NCI-H1694 (cell line): ENCODE data around the gene RFWD3.
"Not testable (repeated sequence)": the region's sequence is repeated elsewhere in the genome, so short reads cannot be mapped to it uniquely, and the experiment has no call there.

Experiments
- DNase-seq: peaks from one replicate; lab custom pipeline; 2025; lab: John Stamatoyannopoulos, UW

The RFWD3 gene, protein sequence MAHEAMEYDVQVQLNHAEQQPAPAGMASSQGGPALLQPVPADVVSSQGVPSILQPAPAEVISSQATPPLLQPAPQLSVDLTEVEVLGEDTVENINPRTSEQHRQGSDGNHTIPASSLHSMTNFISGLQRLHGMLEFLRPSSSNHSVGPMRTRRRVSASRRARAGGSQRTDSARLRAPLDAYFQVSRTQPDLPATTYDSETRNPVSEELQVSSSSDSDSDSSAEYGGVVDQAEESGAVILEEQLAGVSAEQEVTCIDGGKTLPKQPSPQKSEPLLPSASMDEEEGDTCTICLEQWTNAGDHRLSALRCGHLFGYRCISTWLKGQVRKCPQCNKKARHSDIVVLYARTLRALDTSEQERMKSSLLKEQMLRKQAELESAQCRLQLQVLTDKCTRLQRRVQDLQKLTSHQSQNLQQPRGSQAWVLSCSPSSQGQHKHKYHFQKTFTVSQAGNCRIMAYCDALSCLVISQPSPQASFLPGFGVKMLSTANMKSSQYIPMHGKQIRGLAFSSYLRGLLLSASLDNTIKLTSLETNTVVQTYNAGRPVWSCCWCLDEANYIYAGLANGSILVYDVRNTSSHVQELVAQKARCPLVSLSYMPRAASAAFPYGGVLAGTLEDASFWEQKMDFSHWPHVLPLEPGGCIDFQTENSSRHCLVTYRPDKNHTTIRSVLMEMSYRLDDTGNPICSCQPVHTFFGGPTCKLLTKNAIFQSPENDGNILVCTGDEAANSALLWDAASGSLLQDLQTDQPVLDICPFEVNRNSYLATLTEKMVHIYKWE

DNA sequence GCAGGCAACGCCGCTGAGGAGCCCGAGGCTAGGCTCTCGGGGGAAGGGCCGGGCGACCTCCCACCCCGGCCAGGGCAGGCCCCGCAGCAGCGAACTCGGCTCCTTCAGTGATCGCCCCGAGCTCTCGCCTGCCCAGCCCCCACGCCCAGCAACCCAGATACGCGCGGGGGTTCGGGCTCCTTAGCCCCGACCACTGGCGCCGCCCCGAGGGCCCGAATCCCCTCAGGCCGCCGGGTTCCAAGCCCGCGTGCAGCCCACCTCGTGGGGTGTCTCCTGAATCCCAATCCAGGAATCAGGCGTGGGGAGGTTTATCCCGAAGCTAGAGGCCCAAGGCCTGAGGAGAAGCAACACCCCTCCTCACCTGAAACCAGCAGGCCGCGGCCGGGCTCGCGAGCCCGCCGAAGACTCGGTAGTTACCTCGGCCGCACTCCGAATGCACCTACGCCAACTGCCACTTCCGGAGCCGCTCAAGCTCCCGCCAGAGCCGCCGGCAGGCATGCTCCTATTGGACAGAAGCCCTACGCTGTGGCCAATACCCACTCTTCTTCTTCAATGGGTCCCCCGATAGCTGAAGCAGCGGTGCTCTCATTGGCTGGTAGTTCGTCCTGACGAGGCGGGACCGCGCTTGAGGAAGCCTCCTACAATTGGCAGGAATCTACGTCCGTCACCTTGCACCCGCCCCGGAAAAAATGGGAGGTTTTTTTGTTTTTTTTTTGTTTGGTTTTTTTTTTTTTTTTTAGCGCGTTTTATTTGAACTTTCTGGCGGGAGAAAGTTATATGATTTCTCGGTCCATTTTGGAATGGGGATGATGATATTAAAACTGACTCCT is at the start of gene RFWD3:
RFWD3 (minus strand) TSS at position 453 of the 830 bp plus-strand sequence. CDS start 5,428 bp downstream, outside the sequence.
- peak; percentile 97 for DNase-seq

GRCh38 chr16:74716355-74716754 is 49.7 kb upstream of the RFWD3 start:
- no peak for DNase-seq

GRCh38 chr16:74713876-74714275 is 47.2 kb upstream of the RFWD3 start:
- no peak for DNase-seq

DNA sequence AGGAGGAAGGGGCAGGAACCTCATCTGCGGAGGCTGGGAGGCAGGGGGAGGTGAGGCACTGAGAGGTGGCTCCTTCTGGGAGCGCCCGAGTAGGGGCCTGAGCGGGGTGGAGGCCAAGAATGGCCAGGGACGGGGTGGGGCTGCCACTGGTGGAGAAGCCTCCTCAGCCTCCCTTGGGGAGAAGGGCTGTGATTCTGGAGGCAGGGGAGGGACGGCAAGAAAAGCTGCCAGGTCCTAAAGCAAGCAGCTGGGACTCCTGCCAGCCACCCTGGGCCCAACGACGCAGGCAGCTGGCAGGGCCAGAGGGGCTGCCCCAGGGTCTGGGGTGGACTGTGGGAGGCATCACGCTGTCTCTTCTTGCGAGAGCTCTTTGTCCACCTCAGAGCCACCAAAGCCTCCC is 46.6 kb upstream of the RFWD3 start:
- no peak for DNase-seq

DNA sequence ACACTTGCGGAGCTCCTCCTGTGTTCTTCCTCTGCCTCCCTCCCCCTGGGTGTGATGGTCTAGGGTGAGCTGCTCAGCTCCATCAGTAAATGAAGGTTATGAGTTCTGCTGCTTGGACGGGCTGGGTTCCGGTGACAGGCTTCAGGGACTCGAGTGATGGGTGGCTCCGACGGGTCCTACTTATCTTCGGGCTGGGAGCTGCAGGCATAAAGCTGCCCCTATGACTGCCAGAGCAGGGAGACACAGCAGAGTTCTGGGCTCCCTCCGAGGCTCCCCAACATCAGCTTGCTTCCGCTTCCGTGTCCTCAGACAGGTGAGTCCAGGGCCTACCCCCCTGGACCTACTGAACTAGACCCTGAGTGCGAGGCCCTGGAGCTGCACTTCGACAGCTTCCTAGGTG is 45.3 kb upstream of the RFWD3 start:
- DNase-seq = no peak

- no peak for DNase-seq
Measured at GRCh38 chr16:74710401-74710800, 43.7 kb upstream of the RFWD3 start.

- peak; percentile 59 for DNase-seq
Measured at GRCh38 chr16:74709441-74709877, 42.8 kb upstream of the RFWD3 start.

- DNase-seq = no peak
Measured at GRCh38 chr16:74700438-74701225, 34.0 kb upstream of the RFWD3 start, which contains the start of gene MLKL. Gene MLKL, minus strand, starts transcription at chr16:74700862. Its CDS starts 5,105 bp downstream, at chr16:74695757.

- no peak for DNase-seq
Measured at GRCh38 chr16:74700116-74700437, 33.4 kb upstream of the RFWD3 start.

GRCh38 chr16:74699666-74700065 is 33.0 kb upstream of the RFWD3 start:
- DNase-seq = no peak

DNA sequence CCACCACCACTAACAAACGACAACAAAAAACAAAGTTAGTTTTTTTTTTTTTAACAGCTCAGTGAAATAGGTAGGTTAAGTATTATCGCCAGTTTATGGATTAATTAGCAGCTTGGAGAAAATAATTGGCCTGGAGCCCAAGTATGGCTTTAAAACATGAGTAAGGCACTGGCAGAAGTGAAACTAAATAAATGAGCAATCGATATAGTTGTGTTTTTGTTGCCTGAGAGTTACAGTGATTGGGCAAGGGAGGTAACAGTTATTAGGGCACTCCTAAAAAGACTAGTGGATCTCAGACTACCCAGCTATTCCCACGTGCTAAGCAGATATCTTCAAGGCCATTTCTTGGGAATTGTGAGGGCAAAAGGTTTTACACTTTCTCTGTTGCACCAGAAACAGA is 31.5 kb upstream of the RFWD3 start:
- no peak for DNase-seq

- peak; percentile 42 for DNase-seq
Measured at GRCh38 chr16:74695450-74696422, 29.1 kb upstream of the RFWD3 start.

- no peak for DNase-seq
Measured at GRCh38 chr16:74691093-74691855, 24.6 kb upstream of the RFWD3 start.

- DNase-seq = no peak
Measured at GRCh38 chr16:74682556-74682955, 15.9 kb upstream of the RFWD3 start.

DNA sequence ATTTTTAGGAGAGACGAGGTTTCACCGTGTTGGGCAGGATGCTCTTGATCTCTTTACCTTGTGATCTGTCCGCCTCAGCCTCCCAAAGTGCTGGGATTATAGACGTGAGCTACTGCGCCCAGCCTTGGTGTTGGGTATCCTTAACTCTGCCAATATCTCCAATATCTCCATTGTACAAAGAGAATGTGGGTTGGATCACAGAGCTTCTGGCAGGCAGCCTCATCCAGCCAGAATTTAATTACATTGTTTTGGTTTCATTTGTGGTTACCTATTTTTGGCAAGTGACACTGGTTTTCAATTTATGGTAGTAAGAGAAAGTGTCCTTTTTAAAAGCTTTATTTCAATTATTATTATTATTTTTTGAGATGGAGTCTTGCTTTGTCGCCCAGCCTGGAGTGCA is 14.0 kb upstream of the RFWD3 start:
- no peak for DNase-seq

DNA sequence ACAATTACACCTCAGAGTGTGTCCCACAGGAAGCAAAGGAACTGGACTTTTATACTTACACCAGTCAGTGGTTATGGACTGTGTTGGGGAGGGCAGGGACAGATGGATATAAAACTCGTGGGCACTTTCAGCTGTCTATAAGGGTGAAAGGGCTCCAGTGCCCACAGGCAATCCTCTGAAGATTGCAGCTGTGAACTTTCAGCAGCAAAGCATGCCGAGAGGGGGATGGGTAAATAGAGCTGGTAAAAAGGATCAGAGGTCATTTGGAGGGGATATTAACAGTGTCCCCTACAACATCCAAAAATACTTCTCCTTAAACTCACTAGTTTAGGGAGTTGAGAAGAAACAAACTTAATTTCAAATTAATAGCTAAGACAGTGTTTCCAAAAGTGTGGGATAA is 13.3 kb upstream of the RFWD3 start:
- no peak for DNase-seq

DNA sequence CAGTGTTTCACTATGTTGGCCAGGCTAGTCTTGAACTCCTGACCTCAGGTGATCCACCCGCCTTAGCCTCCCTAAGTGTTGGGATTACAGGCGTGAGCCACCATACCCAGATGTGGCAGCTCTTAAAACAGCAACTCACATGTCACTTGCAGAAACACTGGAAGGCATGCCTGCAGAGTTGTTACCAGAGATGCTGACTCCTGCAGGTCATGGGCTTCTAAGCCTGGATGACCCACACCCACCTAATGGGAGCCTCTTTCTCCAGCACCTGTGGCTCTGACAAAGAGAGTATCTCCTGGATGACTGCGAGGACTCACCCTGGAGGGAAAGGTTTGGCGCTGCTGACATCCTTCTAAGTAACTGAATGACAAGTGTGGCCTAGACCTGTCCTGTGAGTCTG is 11.2 kb upstream of the RFWD3 start:
- DNase-seq = no peak

DNA sequence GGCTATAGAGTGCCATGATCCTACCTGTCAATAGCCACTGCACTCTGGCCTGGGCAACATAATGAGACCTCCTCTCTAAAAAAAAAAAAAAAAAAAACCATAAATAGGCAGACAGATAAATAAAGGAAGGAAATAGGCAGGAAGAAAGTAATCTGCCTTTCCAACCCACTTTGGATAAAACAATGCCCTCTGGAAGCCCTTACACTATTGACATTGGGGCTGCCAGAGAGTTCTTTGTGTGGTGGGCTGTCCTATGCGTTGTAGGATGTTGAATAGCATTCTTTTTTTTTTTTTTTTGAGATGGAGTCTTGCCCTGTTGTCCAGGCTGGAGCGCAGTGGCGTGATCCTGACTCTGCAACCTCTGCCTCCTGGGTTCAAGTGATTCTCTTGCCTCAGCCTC is 7.2 kb upstream of the RFWD3 start:
- no peak for DNase-seq

GRCh38 chr16:74668877-74669276 is 2.2 kb upstream of the RFWD3 start:
- DNase-seq = not testable (repeated sequence)
